GM13977 (cell line): ENCODE data around the gene BMP2K.
"Not testable (repeated sequence)": the region's sequence is repeated elsewhere in the genome, so short reads cannot be mapped to it uniquely, and the experiment has no call there.

Experiments used
- DNase-seq: peaks from one replicate; pipeline ENCODE4 v3.0.0; 2012; ENCODE audit warnings: low spot score
- in situ Hi-C: fragments of 300-500 bp; cut with MboI; formaldehyde crosslinking; loops from one replicate; pipeline ENCODE4 v1.12.0; 2022; ENCODE audit warnings: low sequenced_read_pairs, low pct_unique_long_range_greater_than_20kb, mixed read lengths, inconsistent platforms; ENCODE audit not compliant: unreplicated experiment
- TF ChIP-seq, protein P1 (sequence below): IDR thresholded peaks from 2 replicates; pipeline ENCODE4 v1.5.1; 2012; ENCODE audit warnings: mild to moderate bottlenecking, control low read depth; ENCODE audit not compliant: insufficient read depth; ENCODE audit errors: extremely low read depth, missing control alignments

Gene BMP2K

DNA sequence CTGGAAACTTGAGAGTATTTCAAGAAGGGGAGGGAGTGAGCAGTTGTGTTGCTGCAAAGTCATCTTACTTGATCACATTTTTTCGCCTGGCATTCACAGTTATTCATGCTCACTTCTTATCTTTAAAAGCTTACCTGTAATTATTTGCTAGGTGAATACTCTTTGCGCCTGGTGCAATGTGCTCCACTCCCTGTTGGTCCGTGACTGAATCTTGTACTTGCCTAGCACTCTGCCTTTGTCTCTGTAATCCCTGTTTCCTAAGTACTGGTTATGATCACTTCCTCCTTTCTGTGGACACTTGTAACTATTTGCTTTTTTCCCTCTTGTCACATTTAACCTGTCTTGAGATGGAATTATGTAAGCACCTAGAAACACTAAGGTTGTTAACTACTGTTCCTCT, 5.8 kb downstream of the BMP2K start:
- in situ Hi-C loops, result no loop called here
- TF ChIP-seq, protein P1, sequence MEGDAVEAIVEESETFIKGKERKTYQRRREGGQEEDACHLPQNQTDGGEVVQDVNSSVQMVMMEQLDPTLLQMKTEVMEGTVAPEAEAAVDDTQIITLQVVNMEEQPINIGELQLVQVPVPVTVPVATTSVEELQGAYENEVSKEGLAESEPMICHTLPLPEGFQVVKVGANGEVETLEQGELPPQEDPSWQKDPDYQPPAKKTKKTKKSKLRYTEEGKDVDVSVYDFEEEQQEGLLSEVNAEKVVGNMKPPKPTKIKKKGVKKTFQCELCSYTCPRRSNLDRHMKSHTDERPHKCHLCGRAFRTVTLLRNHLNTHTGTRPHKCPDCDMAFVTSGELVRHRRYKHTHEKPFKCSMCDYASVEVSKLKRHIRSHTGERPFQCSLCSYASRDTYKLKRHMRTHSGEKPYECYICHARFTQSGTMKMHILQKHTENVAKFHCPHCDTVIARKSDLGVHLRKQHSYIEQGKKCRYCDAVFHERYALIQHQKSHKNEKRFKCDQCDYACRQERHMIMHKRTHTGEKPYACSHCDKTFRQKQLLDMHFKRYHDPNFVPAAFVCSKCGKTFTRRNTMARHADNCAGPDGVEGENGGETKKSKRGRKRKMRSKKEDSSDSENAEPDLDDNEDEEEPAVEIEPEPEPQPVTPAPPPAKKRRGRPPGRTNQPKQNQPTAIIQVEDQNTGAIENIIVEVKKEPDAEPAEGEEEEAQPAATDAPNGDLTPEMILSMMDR, result no peak
- no peak for DNase-seq

DNA sequence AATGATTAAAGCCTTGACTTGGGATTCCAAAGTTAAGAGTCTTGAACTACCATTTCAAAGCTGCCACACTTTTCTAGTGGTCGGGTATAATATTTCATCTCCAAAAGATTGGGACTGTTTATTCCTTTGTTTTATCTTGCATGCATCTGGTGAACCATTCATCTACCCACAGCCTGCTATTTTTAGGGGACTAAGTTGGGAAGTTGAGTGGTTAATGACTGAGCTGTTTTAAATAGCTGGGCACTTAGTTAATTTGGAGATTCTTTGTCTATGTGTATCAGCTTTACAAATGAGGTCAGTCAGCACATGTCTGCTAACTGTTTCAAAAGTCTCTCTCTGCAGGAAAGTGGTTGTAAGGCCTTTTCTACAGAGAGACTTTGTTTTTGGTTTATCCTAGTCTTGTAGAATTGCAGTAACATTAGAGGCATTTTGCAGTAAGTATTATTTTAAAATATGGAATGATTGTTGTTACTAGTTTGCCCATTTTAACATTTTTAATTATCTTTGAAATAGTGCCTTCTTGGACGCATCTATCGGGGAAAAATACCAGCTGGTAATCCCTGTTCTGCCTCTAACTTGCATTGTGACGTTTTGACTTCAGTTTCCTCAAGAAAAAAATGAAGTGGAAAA, 8.2 kb downstream of the BMP2K start:
- TF ChIP-seq, protein P1, result no peak
- in situ Hi-C loops, result no loop called here
- no peak for DNase-seq

DNA sequence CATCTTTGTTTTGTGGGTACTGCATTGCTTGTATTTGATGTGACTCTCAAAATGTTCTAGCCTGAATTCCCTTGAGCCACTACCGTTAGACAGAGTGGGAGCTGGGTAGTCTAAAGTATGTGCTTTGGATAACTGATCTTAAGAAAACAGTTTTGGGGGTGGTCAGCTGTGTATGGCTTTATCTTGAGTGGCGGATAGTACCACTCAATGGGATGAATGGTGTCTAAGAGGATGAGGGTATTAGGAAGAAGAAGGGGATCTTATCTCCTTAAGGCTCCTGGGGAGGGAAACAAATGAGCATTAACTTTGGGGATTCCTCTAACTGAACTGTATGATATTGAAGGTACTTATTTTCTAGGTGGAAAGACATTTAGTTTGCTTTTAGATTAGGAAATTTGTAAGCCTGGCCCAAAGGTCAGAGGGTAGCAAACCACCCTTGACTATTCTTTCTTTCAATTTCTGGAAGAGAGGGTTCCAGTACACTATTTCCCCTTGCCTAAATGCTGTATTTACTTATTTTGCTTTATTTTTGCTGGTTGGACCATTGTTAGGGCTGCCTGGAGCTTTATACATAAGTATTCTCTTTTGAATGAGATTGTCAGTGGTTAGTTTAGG, 11.3 kb downstream of the BMP2K start:
- in situ Hi-C loops, result no loop called here
- DNase-seq, result no peak
- TF ChIP-seq, protein P1, result no peak

DNA sequence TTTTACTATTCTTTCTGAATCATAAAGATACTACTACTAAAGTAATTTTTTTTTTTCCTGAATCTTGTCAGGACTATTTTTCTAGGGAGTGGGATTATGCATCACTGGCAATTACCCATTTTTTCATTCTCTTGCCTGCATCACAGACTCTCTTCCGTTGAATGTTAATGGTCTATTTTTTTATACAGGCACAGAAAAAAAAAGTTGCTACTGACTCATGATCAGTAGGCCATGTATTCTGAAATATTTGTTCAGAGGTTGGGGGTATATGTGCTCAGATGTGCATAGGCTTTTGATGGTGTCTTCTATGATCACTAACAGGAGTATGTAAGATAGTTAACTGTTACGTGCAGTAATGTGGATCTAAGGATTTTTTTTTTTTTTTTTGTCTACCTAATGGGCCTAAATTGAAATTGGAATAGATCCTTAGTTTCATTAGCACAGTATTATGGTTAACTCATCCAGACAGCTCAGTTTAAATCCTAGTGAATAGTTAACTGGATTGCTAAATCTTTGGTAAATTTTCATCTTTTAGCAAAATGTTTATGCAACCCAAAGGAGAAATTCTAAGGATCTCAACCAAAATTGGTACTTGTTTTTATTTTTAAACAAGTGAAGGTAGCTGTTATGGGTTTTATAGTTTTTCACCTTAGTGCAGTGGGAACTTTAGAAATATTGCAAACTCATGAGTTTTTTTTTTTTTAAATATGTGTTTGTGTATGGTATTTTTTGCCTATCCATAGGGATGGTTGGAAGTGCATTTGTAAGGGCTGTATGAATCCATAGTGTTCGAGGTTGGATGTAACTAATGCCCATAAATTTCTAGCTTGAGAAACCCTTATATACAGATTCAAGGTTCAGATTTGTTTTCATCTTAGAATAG, 12.1 kb downstream of the BMP2K start:
- DNase-seq, result no peak
- TF ChIP-seq, protein P1, result no peak
- in situ Hi-C loops, result no loop called here

DNA sequence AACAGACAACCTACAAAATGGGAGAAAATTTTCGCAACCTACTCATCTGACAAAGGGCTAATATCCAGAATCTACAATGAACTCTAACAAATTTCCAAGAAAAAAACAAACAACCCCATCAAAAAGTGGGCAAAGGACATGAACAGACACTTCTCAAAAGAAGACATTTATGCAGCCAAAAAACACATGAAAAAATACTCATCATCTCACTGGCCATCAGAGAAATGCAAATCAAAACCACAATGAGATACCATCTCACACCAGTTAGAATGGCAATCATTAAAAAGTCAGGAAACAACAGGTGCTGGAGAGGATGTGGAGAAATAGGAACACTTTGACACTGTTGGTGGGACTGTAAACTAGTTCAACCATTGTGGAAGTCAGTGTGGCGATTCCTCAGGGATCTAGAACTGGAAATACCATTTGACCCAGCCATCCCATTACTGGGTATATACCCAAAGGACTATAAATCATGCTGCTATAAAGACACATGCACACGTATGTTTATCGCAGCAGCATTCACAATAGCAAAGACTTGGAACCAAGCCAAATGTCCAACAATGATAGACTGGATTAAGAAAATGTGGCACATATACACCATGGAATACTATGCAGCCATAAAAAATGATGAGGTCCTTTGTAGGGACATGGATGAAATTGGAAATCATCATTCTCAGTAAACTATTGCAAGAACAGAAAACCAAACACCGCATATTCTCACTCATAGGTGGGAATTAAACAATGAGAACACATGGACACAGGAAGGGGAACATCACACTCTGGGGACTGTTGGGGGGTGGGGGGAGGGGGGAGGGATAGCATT, 19.7 kb downstream of the BMP2K start:
- DNase-seq, in situ Hi-C loops: not testable (repeated sequence)

DNA sequence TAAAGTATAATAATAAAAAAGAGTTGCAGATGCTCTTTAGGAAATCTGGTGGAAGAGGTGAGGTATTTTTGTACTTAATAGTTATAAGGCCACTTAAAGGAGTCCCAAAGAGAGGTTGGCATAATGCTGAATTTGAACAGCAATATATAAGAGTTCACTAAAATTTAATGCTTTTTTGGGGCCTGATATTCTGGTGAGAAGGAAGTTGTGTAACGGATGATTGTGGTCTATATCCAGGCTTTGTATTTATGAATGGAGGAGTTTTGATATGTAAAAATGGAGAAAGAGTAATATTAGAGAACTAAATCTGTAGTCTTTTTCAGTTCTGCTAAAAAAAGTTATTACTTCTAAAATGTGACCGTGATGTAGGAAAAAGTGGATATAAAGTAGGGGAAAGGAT, 20.4 kb downstream of the BMP2K start:
- no peak for DNase-seq
- in situ Hi-C loops, result no loop called here
- TF ChIP-seq, protein P1, result no peak
